Uterus (tissue), 2 donors: ENCODE results near the gene RASD2.

Experiments used
- POLR2A ChIP-seq, 2 donors: fragments of 450-650 bp; IDR thresholded peaks; one replicate each; pipeline ENCODE4 v1.6.1; 2016; ENCODE audit warnings: antibody characterized with exemption in 2 of 2, mild to moderate bottlenecking in 1 of 2, moderate library complexity in 1 of 2
- TF ChIP-seq, protein P1 (sequence below), 4 experiments: fragments of 200-600 bp in 2 of 4; fragments of 450-650 bp in 2 of 4; sonication (generic) in 2 of 4; IDR thresholded peaks; one replicate each; pipeline ENCODE4 v1.5.1; 2016 to 2019; ENCODE audit warnings: antibody characterized with exemption in 4 of 4, mild to moderate bottlenecking in 2 of 4, moderate library complexity in 1 of 4

GRCh38 chr22:35601013-35601580, 60.5 kb downstream of the RASD2 start:
- TF ChIP-seq, protein P1, sequence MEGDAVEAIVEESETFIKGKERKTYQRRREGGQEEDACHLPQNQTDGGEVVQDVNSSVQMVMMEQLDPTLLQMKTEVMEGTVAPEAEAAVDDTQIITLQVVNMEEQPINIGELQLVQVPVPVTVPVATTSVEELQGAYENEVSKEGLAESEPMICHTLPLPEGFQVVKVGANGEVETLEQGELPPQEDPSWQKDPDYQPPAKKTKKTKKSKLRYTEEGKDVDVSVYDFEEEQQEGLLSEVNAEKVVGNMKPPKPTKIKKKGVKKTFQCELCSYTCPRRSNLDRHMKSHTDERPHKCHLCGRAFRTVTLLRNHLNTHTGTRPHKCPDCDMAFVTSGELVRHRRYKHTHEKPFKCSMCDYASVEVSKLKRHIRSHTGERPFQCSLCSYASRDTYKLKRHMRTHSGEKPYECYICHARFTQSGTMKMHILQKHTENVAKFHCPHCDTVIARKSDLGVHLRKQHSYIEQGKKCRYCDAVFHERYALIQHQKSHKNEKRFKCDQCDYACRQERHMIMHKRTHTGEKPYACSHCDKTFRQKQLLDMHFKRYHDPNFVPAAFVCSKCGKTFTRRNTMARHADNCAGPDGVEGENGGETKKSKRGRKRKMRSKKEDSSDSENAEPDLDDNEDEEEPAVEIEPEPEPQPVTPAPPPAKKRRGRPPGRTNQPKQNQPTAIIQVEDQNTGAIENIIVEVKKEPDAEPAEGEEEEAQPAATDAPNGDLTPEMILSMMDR (IDR thresholded peaks at IDR 0.05), result no peak
- no peak for TF ChIP-seq POLR2A (IDR thresholded peaks at IDR 0.05)
